MM.1S (cell line): ENCODE results near the gene ITGB1.

Experiments used
- EZH2 ChIP-seq: fragments of 300-600 bp; sonication (generic); optimal IDR thresholded peaks from 2 replicates; pipeline ENCODE3; 2017; ENCODE audit warnings: low read depth, mild to moderate bottlenecking, antibody characterized with exemption, low read length, mixed read lengths
- EZH2phosphoT487 ChIP-seq: fragments of 300-600 bp; sonication (generic); IDR thresholded peaks from 2 replicates; pipeline ENCODE4 v1.6.1; 2018; ENCODE audit warnings: antibody characterized with exemption, low read length
- TF ChIP-seq, protein P1 (sequence below): fragments of 300-600 bp; sonication (generic); IDR thresholded peaks from 2 replicates; pipeline ENCODE4 v1.5.1; 2016; ENCODE audit warnings: antibody characterized with exemption, low read length, mixed read lengths

DNA sequence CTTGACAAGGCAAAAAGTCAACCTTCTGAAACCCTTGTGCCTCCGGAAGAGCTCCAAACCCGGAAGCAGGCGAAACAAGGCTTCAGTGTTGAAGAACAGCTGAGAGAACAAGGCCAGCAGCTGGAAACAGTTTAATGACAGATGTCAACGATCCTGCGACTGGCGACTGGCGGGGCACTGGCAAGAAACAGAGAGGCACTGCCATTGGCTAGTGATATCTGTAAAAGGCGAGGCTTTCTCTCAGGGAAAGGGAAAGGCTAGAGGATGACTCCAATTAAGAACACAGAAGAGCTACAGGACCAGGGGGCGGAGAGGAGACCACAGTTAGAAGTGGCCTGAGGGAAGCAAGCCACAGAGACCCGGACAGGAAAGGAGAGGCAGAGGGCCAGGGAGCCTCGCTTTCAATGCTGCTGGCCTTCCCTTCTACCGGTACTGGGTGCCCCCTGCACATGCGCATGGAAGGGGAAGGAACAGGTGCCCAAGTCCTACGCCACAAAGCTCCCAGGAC lies 19.4 kb downstream of the ITGB1 start:
- TF ChIP-seq, protein P1, sequence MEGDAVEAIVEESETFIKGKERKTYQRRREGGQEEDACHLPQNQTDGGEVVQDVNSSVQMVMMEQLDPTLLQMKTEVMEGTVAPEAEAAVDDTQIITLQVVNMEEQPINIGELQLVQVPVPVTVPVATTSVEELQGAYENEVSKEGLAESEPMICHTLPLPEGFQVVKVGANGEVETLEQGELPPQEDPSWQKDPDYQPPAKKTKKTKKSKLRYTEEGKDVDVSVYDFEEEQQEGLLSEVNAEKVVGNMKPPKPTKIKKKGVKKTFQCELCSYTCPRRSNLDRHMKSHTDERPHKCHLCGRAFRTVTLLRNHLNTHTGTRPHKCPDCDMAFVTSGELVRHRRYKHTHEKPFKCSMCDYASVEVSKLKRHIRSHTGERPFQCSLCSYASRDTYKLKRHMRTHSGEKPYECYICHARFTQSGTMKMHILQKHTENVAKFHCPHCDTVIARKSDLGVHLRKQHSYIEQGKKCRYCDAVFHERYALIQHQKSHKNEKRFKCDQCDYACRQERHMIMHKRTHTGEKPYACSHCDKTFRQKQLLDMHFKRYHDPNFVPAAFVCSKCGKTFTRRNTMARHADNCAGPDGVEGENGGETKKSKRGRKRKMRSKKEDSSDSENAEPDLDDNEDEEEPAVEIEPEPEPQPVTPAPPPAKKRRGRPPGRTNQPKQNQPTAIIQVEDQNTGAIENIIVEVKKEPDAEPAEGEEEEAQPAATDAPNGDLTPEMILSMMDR, result no peak
- TF ChIP-seq EZH2 (no peak), EZH2phosphoT487 (no peak)
